HG03103 (cell line): Measurements from ENCODE around the gene WAC.
A peak's percentile ranks its signal among the peaks of the same experiment; 100 is the strongest.

Source experiments
- ATAC-seq: cut with Tn5 transposase; IDR thresholded peaks from one replicate; pipeline ENCODE4 v1.9.1; 2021; ENCODE audit warnings: low read depth; ENCODE audit not compliant: unreplicated experiment

WAC gene

DNA sequence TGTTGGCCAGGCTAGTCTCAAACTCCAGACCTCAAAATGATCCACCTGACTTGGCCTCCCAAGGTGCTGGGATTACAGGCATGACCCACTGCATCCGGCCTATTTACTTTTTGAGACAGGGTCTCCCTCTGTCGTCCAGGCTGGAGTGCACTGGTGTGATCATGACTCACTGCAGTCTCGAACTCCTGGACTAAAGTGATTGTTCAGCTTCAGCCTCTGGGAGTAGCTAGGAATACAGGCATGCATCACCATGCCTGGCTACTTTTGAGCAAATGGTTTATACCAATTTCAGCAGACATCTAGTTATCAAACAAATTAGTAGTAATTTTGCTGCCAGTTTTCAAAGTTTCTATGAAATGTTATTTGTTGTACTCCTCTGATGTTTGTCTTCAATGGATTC lies 2.2 kb upstream of the WAC start:
- ATAC-seq: no peak

DNA sequence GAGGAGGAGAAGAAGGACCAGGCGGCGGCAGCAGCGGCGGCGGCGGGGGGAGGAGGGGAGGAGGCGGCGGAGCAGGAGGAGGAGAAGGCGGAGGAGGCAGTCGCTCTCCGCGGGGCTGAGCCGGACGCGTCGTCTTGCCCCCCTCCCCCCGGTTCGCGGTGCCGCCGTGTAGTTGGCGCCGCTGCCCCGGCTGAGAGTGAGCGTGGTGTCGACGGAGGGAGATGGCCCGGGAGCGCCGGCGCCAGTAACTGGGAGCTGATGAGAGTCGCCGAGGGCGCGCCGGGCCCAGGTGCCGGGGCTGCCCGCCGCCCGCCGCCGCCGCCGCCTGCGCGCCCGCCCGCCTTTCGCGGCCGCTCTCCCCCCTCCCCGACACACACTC lies 257 bp downstream of the WAC start:
- peak; percentile 1 for ATAC-seq

DNA sequence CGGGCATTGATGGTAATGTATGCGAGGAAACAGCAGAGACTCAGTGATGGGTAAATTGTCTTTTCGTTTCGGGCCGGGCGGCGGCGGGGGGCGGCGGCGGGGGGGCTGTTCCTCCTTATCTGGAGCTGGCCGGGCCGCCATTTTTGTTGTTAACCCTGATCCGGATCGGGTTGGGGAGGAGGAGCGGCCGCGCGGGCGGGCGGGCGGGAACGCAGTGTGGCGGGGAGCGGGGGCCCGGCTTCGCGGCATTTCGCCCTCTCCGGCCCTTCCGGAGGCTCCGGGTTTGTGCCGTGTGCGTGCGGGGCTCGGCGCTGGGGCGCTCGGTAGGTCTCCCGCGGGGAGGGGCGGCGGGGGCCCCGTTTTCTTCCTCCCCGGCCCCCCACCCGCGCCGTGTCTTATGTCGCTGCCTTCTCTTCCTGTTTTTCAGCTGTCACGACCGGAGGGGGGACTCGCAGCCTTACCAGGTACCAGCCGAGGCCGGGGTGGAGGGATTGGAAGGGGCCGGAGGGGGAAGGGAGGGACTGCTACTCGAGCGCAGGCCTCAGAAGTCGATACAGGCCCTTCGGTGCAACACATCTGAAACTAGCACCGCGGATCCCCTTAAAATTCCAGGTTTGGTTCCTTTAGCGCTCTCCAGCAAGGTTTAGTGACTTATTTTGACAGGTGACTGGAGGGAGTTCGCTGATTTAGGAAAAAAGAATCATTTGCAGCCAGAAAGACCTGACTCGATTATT lies 820 bp downstream of the WAC start:
- ATAC-seq: peak; percentile 16

DNA sequence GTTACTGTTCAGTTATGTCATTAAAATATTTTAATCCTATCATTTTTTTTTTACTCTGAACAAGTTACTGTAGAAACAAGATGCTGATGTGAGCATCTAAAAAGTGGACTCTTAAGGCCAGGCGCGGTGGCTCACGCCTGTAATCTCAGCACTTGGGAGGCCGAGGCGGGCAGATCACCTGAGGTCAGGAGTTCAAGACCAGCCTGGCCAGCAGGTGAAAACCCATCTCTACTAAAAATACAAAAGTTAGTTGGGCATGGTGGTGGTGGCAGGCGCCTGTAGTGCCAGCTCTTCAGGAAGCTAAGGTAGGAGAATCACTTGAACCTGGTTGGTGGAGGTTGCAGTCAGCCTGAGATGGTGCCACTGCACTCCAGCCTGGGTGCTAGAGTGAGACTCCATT lies 2.9 kb downstream of the WAC start:
- ATAC-seq: no peak

DNA sequence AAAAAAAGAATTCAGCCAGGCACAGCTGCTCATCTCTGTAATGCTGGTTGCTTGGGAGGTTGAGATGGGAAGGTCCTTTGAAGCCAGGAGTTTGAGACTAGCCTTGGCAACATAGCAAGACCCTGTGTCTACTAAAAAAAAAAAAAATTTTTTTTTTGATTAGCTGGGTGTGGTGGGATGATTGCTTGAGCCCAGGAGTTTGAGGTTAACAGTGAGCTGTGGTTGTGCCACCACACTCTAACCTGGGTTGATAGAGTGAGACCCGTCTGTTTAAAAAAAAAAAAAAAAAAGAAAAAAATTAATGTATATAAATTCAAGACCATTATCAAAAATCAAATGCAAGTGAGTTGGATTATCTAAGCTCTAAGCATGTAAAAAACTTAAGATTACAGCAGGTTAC lies 5.7 kb downstream of the WAC start:
- no peak for ATAC-seq

DNA sequence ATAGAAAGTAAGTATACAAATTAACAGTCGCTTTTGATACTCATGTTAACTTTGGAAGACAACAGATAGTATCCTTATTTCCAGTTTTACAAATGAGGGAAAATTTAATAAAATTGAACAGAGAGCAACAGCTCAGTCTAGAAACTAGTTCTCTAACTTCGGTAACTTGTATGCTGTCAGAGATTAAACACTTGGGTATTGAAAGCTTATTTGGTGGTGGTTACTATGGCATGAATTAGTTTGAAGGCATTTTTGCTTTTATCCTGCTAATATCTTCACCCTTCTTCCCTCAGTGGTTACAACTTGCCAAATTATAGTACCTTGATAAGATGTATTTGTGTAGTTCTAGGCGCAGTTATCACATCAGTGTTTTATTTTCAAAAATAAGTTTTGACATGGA lies 7.2 kb downstream of the WAC start:
- ATAC-seq: no peak

DNA sequence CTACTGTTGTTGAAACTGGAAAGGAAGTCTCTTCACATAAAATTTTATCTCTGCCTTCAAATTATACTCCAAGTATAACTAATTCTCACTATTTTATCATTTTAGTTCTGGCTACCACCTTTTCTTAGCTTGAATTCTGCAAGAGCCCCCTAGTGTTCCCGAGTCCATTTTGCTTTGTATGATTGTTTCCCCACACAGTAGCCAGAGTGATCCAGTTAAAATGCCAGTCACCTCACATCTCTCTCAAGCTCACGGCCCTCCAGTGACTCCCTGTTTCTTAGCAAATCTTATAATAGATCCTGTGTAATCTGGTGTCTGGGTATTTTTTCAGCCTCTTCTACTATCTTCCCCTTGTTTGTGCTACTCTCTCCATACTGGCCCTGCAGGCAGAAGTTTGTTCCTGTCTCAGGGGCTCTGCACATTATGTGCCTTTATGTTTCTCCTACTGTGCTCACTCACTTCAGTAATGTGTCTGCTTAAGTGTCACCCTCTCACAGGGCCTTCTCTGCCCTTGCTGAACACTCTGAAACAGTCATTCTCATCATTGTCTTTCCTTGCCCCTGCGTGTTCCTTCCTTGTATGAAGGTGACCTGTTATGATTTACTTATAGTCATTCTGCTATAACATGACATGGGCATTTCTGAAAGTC lies 8.9 kb downstream of the WAC start:
- no peak for ATAC-seq

DNA sequence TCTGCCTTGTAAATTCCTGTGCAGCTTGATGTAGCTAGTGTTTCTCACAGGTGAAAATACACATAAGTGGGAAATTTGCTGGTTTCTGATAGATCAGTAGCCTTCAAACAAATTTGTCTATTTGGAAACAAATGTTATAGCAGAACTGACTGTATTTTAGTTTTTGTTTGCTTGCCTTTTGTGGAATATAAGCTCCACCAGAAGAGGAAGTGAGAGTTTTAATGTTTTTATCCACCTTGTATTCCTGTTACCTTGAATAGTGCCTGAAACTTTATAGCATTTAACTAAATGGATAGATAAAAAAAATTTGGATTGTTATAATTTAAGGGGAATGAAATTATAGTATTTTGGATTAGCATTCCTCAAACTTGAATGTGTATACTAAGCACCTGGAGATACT lies 9.8 kb downstream of the WAC start:
- no peak for ATAC-seq

DNA sequence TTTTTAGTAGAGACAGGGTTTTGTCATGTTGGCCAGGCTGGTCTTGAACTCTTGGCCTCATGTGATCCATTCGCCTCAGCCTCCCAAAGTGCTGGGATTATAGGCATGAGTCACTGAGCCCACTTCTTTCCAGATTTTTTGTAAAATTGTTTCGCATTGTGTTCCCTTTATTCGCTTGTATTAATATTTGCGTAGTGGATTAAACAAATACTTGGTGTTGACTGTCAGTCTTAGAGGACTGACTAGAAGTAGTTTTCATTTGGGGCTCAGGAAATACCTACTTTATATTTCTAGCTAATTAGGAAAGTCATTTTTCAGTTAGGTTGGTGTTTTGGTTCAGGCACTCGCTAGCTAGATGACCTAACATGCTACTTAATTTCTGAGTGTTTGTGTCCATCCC lies 11.1 kb downstream of the WAC start:
- ATAC-seq: no peak

DNA sequence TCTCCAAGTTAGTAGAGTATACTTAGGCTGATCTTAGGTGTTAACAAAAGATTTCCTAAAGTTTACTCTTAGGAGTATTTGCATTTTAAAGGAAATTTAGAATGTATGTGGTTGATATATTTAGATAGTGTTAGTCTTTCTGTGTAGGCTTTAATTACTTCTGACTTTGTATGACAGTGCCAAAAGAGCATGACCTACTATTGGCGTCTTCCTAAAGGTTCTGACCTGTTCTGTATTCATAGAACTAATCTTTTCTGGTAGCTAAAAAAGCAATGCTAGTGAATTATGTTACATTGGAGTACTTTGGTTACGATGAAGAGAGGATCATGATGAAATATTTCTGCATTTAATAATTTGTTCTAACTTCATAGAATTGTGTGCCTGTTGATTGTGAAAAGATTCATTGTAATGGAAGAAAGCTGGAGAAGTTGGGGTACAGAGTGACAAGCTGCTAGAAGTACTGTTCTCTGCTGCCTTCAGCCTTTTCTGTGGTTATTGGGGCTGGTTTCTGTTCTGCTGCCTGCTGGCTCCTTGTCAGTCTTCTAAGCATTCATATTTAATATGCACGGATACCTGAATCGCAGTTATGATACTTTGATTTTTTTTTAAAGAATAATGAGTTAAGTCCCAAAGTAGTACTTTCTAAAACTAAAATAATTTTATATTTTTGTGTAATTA lies 13.2 kb downstream of the WAC start:
- peak; percentile 54 for ATAC-seq

DNA sequence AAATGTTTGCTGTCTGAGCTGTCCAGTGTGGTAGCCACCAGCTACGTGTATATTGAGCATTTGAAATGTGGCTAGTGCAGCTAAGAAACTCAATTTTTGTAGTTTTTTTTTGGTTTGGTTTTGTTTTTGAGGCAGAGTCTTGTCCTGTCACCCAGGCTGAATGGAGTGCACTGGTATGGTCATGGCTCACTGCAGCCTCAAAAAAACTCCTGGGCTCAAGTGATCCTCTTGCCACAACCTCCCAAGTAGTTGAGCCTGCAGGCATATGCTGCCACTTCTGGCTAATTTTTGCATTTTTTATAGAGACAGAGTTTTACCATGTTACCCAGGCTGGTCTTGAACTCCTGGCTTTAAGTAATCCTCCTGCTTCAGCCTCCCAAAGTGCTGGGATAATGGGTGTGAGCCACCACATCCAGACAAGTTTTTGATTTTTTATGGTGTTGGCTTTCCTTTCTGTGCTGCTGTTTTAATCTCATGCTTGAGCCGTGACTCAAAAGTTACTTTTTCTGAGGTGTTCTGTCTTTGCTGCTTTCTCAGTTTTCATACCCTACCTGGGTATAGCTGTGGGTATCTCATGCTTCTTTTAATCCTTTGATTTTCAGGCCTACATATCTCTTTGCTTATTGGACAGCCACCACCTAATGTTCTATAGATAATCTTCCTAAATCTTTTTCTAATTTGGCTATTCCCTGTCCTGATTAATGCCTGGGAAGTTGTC lies 16.0 kb downstream of the WAC start:
- ATAC-seq: no peak

DNA sequence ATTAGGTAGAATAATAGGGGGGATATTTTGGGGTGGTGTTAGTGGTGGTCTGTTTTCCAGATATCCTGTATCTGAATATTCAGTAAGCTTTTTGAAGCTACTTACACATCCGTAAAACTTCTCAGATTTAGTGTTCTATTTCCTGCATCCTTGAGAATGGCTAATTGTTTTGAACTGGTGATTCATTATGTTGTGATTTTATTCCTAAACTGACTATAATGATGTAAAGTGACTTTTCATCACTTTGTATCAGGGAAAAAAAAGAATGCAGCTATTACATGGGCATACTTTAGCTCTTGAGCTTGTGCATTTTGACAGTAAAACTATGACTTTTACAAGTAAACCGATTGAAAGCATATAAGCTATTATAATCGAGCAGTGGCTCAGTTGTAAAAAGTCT lies 18.2 kb downstream of the WAC start:
- no peak for ATAC-seq

DNA sequence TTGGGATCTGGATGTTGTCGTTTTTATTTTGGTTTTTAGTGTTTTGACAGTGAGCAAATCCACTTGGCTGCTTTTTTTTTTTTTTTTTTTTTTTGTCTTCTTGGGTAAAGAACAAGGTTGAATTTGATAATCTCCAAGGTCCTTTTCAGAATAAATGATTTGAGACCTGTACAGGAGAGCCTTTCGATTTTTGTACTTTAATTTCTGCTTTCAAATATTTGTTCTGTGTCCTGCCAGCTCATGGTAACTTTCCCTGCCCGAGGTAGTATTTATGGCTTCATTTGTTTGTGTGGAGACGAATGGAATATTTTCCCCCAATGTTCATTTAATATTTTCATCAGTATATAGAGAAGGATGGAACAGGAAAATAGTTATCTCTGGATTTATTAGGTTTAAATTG lies 19.9 kb downstream of the WAC start:
- ATAC-seq: no peak

DNA sequence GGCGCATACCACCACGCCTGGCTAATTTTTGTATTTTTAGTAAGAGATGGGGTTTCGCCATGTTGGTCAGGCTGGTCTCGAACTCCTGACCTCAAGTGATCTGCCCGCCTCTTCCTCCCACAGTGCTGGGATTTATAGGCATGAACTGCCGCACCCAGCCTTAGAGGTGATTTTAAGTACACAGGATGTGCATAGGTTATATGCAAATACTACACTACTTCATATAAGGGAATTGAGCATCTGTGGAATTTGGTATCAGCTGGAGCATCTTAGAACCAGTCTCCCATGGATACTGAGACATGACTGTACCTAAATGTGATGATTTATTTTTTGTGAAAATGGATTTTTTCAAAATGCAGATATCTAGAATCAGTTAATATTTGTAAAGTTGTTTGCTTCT lies 21.1 kb downstream of the WAC start:
- no peak for ATAC-seq

DNA sequence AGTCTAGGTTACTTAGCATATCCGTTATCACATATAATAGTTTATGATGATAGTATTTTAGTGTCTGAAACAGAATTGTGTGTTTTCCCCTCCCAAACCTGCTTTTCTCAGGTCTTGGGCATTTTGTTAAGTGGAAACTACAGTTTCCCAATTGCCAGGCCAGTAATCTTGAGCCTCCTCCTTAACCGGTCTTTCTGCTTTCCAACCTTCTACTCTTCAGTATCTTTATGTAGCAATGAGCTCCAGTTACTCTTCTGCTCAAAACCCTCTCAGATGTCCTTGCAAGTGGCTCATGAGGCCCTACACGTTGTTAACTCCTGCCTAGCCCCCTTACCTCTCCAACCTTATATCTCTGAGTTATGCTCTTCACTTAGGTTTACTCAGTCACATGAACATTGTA lies 22.0 kb downstream of the WAC start:
- no peak for ATAC-seq

DNA sequence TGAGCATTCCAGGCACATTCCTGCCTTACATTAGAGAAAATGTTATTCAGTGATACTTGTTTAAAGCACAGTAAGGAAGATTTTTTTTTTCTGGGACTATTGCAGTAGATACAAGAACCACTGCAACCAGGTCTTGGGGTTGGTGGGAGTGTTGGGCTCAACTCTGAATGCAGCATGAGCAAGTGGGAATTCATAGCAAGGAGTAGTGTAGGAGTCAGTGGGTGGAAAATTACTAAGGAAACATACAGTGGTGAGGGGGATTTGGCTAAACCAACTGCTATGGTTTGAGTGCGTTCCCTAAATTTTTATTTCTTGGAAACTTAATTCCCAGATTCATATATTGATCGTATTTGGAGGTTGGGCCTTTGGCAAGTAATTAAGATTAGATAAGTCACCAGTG lies 22.4 kb downstream of the WAC start:
- ATAC-seq: no peak

DNA sequence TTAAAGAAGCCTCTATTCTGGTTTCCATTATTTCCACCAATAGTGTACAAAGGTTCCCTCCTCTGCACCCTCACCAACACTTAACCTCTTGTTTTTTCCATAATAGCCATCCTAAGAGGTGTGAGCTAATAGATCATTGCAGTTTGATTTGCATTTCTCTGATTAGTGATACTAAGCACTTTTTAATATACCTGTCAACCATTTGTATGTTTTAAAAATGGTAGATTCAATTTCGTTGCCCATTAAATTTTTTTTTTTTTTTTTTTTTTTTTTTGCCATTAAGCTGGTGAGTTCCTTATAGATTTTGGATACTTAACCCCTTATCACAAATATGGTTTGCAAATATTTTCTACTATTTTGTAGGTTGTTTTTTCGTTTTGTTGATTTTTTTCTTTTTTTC lies 23.2 kb downstream of the WAC start:
- no peak for ATAC-seq

DNA sequence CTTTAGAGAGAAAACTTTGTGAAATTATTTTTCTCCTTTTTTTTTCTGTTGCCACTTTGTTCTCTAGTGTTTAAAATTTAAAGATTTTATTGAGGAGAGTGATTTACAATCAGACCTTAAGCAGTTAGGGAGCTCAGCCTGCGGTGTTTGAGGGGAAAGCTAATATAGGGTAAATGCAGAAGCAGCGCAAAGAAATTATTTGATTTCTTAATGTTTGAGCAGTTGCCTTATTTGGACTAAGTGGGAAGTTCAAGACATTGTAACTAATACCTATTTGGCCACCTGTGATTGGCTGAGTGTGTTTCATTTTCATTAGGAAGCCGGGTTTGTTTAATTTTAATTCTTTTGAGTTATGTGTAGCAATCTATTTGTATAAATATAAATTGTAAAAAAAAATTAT lies 25.3 kb downstream of the WAC start:
- ATAC-seq: no peak

DNA sequence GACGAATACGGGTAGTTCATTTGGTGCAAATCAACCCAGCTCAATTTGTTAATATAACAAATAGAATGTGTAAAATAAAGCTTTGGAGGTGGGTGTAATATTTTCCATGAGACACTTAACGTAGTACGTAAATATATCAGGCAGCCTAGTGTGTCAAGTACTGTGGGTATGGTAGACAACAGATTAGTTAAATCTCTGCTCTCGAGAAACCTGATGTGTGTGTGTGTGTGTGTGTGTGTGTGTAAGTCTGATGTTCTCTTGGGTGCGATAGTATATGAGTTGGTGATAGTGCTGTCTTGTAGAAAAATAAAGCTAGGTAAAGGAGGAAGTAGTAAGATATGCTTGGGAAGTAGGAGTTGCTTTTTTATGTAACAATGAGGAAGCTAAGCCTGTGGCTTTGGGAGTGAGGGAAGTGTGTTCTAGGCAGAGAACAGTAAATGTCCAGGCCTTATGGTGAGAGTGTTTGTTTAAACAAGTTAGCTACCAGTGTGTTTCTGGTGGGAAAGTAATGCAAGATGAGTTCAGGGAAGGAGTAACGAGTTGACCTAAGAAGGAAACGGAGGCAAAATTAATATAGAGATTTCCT lies 26.1 kb downstream of the WAC start:
- ATAC-seq: no peak

DNA sequence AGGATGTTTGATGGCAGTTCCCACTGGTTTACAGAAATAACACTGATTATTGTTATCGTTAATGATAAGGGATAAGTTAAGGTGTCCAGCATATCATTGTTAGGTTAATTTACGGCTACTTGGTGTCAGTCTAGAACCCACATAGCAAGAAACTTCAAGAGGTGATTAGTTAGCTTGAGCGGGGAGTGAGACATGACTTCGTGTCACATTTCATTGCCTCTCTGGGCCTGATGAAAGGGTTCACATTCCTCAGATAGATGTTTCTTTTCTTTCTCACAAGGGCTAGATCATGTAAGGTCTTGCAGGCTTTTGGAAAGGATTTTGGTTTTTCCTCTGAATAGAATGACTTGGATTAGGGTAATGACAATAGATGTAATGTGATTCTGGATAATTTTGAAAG lies 26.7 kb downstream of the WAC start:
- no peak for ATAC-seq

DNA sequence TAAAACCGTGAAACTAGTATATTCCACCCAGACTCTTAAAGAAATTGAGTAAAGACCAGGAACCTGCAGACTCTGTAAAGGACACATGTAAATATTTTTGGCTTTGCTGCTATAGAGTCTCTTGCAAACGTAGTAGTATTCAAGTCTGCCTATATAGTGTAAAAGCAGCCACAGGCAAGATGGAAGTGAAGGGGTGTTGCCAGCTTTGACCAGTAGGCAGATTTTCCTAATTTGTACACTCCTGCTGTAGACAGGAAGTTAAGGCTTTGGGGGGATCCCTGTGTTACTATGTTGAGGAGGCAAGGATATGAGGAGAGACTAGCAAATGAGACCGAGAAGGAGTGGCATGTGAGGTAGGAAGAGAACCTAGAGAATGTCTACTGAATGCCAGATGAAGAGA lies 27.7 kb downstream of the WAC start:
- no peak for ATAC-seq
